CD4-positive, alpha-beta T cell treated with Interleukin-6 for 4 hours (primary cell): Measurements from ENCODE around the gene CAPS.
"Not testable (repeated sequence)": the region's sequence is repeated elsewhere in the genome, so short reads cannot be mapped to it uniquely, and the experiment has no call there.

Experiments used
- DNase-seq: peaks from one replicate; pipeline ENCODE4 v3.0.0-alpha.2; 2020; ENCODE audit warnings: mixed read lengths

CAPS gene

DNA sequence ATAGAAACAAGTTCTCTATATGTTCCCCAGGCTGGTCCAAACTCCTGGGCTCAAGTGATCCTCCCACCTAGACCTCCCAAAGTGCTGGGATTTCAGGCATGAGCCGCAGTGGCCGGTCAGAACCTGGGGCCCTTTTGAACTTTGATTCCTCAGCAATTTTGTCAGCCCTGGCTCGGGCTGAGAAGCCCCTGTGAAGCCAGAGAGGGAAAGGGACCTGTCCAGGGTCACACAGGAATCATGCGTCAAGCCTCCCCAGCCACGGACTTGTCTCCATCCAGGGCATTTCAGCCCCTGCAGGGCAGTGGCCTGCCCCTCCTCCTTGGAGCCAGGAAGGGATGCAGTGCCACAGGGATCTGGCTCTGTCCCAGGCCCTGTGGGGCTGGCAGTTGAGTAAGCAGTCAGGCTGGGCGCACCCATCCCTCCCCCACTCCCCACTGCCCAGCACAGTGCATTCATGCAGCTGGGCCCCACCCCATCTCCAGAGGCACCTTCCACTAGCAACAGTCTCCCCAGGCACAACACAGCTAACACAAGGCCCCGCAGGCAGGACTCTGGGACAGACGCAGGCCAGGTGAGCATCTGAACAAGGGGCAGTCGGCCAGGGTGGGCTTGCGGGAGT lies at the start of gene CAPS:
CAPS (plus strand) TSS at position 516 of the 619 bp plus-strand sequence. CDS start 153 bp downstream, outside the sequence.
- DNase-seq, result no peak

DNA sequence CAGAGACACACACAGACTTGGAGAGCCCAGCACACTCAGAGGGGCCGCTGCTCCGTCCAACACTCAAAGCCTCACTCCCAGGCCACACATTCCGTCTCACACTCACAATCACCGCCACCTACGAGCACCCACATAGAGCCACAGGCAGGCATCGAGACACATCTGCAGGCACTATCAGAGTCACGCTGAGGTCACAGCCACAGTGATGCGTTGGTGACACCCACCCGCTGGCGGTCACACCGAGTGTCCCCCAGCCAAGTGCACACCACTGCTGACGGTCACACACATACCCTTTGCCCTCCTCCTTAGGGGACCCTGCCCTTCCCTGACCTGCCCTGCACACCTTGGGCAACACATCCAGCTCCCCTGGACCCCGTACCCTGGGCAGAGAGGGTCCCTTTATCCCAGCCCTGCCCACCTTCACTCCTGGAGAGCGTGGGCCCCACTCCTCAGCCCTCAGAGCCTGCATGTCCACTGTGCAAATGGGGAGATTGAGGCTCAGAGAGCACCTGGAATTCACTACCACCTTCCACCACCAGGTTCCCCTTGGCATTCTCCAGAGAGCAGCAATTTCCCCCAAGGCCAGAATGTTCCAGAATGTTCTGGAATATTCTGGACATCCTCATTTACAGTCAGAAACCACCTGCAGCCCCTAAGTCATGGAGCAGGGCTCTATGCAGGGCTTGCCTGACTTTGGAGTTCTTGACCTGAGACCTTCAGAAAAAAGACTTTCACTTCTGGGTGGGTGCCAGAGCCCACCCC lies 49.1 kb upstream of the CAPS start:
- DNase-seq, result no peak

DNA sequence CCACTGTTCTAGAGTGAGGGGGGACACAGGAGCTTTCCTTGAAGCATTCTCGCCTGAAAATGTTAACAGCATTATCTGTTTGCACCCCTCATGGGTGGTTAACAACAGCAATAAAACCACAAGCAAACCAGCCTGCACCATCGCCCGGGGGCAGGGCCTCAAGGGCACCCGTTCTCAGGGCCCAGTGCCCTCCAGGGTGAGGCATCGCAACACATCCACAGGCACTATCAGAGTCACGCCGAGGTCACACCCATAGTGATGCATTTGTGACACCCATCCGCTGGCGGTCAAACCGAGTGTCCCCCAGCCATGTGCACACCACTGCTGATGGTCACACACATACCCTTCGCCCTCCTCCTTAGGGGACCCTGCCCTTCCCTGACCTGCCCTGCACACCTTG lies 48.3 kb upstream of the CAPS start:
- DNase-seq, result no peak

DNA sequence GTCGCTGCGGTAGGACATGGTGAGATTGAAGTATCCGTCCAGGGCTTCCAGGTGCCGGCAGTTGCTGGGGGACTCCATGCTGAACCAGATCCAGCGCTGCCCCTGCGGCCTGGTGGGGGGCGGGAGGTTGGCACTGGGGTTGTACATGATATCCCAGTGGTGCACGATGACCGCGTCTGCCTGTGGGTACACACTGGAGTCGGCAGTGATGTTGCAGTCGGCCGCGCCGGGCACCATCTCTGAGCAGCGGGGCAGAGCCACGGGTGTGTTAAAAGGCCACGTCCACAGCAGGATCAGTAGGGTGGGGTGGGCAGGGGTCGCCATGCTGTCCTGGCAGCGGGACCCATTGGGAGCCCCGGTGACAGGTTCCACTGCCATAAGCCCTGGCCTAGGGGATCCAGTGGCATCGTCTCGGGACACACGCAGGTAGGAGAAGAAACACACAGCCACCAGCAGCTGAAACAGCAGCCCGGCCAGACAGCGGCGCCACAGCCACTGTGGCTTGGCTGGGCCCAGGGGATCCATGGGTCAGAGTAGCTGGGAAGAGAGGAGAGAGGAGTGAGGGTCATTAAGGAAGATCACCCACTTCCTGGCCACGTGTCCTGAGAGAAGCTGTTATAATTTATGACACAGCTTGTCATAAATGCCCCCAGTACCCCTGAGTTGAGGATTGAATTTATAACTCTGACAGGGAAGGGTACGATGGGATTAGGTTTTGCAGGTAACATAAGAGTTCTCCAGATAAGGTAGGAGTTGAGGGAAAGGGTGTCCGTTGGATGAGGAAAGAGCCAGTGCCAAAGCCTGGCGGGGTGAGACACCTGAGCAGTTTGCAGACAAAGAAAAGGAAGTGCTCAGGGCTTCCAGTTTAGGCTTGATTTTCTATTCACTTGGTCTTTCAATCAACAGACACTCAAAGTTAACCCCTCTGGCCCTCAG lies 46.6 kb upstream of the CAPS start:
- no peak for DNase-seq

DNA sequence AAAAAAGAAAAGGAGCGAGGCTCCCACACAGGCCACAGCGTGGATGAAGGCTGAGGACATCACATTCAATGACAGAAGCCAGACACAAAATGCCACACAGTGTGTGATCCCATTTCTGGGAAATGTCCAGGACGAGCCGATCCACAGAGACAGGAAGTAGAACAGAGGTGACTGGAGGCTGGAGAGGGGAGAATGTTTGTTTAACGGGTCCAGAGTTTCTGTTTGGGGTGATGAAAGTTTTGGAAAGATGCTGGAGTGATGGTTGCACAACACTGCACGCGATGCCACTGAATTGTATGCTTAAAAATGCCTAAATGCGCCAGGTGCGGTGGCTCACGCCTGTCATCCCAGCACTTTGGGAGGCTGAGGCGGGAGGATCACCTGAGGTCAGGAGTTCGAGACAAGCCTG lies 43.1 kb upstream of the CAPS start:
- no peak for DNase-seq

DNA sequence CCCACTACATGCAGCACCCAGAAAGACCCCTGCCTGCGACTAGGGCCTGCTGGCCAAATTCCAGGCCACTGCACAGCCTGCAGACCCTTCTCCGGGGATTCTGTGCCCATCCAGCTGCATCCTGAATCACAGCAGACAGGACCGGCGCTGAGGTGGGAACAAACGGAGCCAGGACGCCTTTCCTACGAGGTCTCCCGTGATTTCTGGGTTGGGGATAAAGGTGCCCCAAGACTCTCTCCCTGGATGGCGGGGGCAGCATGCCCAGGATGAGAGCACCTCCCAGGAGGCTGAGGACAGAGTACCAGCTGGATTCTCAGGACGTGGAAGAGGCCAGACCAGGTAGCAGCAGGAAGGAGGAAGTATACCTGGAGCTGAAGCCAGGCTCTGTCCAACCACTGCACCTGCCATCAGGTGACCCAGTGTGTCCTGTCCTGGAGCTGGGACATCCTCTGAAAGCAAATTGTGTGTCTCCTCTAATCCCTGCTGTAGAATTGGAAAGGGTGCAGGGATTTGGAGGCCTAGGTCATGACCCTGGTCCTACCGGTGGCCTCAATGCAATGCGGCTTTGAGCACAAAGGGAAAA lies 40.3 kb upstream of the CAPS start:
- no peak for DNase-seq

DNA sequence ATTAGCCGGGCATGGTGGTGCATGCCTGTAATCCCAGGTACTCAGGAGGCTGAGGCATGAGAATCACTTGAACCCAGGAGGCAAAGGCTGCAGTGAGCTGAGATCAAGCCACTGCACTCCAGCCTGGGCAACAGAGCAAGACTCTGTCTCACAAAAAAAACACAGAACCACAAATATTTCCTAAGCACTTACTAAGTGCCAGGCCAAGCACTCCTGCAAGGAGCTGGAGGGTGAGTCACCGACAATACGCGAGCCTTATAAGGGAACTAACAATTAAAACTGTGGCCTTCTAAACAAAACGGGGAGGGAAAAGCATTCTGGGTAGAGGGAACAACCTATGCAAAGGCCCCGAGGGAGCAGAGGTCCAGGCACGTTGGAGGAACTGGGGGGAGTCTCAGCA lies 39.6 kb upstream of the CAPS start:
- DNase-seq, result not testable (repeated sequence)

DNA sequence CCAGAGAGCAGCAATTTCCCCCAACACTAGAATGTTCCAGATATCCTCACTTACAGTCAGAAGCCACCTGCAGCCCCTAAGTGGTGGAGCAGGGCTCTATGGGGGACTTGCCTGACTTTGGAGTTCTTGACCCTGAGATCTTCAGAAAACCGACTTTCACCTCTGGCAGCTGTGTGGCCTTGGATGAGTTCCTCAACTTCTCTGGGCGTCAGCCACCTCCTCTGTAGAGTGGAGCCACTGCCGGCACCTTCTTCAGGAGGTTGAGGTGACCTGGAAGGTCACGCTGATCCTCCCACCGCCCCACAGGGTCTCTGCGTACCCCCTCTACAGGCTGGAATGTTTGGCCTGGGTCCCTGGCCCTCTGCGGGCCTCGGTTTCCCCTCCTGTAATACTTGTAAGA lies 36.6 kb upstream of the CAPS start:
- DNase-seq, result no peak

DNA sequence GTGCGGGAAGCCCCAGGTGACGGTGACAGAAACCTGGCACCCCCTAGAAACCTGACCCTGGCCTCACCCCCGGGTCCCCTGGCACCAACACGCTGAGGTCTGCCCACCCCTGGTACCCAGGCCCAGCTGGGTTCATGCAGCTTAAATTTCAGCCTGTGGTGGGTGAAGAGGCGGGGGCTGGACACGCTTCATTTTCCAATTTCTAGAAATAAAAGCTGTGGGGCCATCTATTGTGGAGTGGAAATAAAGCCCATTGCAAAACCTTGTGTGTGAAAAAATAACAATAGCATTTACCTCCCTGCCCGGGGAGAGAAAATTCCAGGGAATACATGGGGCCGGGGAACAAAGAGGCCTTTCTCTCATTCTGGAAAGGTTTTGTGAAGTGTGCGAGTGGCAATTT lies 36.2 kb upstream of the CAPS start:
- no peak for DNase-seq

DNA sequence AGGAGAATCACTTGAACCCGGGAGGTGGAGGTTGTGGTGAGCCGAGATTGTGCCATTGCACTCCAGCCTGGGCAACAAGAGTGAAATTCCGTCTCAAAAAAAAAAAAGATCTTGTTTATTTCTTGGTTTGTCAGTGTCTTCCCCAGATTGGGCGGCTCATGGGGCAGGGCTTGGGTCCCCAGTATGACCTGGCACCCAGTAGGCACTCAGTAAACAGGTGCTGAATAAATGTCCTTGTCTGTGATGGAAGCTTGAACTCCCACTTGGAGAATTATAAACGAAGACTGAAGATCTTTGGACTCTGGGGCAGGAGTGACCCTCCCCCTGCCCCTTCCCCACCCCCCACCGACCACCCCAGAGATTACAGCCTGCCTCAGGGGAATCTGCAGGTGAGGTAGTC lies 33.9 kb upstream of the CAPS start:
- no peak for DNase-seq

DNA sequence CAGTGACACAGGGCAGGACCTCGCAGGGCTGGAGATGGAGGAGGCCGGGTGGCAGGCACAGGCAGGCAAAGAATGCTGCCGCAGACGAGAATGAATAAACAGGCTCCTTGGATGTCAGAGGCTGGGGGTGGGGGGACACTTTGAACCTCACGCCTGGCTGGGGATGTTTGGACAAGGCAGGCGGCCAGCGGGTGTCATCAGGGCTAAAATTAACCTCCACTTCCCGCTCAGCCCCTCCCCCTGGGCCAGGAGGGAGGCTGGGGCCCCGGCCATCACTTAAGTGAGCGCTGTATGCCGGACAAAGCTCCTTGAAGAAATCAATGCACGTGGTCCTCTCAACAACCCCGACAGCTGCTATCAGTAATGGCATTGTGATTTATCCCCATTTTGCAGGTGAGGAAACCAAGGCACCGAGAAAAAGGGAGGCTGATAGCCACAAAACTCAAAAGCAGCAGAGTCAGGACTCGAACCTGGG lies 33.4 kb upstream of the CAPS start:
- DNase-seq, result no peak

DNA sequence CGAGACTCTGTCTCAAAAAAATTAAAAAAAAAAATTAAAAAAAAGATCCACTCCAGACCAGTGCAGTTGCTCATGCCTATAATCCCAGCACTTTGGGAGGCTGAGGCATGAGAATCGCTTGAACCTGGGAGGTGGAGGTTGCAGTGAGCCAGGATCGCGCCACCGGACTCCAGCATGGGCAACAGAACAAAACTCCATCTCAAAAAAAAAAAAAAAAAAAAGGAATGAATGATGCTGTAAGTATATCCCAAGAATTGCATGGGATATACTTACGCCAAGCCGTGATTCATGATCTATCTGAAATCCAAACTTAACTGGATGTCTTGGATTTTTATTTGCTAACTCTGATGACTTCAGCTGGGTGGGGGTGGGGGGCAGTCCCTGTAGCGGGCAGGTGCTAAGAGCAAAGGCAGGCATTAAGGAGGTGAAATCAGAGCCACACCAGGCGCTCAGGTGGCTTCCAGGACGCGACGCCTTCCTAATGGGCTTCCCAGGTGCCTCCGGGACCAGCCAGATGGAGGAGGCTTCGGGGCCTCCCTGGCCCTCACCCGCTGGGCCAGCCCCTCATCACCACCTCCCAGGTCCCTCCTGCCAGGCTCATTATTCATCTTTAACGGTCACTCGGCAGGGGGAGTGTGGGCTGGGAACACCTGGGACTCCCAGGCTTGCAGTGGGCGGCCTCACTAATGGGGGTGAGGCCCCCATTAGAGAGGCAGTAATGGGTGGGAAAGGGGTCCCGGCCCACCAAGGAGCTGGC lies 32.3 kb upstream of the CAPS start:
- DNase-seq, result no peak

DNA sequence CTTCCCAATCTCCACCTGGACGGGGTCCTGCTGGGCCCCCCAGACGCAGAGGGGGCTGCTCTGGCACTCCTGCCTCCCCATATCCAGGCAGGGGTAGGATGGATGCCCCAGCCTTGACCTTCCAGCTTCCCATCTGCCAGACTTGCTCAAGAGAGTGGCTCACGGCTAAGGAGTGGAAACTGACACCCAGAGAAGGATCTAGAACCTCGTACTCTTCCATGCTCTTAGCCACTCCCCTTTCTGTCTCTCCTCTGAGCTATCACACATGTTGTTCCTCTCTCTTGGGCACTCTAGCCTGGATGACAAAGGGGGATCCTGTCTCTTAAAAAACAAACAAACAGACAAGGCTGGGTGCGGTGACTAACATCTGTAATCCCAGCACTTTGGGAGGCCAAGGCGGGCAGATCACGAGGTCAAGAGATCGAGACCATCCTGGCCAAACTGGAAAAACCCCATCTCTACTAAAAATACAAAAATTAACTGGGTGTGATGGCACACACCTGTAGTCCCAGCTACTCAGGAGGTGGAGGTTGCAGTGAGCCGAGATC lies 31.6 kb upstream of the CAPS start:
- no peak for DNase-seq

DNA sequence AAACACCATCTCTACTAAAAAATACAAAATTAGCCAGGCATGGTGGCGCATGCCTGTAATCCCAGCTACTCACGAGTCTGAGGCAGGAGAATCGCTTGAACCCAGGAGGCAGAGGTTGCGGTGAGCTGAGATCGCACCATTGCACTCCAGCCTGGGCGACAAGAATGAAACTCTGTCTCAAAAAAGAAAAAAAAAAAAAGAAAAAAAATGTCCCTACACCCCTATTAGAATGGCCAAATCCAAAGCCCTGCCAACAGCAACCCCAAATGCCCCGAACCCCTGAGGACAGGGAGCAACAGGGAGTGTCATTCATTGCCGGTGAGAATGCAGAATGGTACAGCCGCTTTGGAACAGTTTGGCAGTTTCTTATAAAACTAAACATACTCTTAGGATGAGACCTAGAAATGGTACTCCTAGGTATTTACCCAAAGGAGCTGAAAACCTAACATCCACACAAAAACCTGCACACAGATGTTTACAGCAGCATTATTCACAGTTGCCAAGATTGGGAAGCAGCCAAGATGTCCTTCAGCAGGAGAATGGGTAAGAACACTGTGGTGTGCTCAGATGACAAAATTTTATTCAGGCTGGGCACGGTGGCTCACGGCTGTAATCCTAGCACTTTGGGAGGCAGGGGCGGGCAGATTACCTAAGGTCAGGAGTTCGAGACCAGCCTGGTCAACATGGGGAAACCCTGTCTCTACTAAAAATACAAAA lies 30.7 kb upstream of the CAPS start:
- DNase-seq, result not testable (repeated sequence)

DNA sequence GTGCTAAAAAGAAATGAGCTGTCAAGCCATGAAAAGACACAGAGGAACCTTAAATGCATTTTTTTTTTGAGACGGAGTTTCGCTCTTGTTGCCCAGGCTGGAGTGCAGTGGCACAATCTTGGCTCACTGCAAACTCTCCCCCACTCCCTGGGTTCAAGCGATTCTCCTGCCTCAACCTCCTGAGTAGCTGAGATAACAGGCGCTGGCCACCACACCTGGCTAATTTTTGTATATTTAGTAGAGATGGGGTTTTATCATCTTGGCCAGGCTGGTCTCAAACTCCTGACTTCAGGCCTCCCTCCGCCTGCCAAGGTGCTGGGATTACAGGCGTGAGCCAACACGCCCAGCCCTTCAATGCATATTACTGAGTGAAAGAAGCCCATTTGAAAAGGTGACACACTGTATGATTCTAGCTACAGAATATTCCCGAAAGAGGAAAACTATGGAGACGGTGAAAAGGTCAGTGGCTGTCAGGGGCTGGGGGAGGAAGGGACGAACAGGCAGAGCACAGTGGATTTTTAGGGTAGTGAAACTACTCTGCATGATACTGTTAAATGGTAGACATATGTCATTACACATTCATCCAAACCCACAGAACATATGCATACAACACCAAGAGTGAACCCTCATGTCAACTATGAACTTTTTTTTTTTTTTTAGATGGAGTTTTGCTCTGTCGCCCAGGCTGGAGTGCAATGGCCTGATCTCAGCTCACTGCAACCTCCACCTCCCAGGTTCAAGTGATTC lies 29.8 kb upstream of the CAPS start:
- not testable (repeated sequence) for DNase-seq

DNA sequence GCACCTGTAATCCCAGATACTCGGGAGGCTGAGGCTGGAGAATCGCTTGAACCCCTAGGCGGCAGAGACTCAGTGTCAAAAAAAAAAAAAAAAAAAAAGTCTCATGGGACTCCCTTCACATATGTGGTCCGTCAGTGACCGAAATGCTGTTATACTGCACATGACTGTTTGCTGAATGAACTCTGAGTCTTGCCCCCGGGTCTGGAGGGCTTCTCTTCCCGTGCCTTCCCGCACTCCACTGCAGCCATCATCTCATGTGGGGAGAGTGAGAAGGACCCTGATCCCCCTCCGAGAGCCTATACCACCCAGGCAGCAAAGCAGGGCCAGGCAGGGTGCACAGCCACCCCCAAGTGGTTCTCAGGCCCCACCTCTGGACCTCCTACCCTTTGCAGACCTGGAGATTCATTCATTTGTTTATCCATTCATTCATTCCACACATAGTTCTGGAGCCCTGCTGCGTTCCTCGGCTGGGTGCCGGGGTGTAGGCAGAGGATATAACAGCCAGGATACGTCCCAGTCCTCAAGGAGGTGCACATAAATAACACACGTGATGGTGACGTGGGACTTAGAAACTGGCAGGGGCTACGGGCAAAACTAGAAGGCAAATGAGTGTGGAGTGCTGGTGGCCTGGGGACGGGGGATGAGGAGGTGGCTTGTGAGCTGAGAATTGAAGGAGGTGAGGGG lies 24.6 kb upstream of the CAPS start:
- no peak for DNase-seq

DNA sequence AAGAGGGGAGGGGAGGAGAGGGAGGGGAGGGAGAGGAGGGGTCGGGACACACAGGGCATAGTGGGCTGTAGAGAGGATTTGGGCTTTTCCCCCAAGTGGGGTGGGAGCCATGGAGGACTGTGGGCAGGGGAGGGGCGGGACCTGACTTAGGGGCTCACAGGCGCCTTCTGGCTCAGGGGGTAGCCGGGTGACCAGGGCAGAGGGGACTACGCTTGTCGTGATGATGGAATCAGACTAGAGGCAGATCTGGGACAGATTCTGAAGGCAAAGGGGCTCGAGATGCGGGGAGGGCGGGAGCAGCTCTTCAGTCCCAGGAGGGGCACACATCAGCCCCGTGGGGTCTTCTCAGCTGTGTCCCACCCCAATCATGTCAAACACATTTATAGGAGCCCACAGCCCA lies 24.0 kb upstream of the CAPS start:
- DNase-seq, result no peak

DNA sequence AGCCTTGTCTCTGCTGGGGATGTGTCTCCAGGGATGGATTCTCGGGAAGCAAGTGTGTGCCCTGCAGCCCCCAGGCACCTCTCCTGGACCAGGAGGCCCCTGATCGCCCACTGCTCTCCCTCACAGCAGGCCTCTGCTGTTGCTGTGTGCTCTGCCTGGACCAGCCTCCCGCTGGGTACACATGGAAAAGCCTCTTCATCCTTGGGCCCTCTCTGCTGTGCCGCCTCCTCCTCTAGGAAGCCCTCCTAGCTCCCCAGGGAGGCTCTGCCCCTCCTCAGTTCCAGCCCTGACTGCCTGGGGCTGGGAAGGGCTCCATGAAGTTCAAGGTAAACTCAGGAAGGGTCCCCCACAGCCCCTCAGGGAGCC lies 22.5 kb upstream of the CAPS start:
- no peak for DNase-seq

DNA sequence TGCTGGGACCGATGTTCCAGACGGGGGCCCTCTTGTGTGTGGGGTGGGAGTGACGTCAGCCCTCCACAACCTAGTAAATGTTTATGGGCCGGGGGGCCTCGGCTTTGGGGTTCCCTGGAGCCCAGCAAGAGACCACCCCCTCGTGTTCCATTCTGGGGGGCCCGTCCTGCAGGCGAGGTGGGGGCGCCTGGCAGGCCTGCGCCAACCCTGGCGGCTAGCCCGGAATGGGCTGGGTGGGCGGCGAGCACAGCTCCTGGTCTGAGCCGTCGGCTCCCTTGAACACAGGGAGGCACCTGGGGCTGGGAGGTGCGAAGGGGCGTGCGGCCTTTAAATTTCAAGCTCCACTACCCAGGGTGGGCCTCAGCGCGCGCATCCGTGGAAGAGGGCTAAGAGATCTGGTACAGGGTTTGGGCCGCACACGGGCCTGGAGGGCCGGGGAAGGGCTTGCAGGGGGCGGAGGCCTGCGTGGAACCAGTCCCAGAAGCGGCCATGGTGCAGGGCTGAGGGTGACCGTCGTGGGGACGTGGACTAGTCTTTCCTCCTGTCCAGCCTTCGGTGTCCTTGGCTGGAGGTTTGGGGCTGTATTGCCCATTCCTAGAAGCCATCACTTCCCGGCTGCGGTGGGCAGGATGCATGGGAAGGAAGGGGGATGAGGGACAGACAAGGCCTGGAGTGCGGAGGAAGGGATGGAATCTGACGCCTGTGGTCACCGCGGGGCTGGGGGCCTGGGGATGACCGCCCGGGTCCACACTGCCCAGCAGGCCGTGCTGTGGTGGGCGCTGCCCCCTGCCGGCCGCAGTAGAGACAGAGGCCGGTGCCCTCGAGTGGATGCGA lies 21.9 kb upstream of the CAPS start:
- DNase-seq, result peak; percentile 40
